Osteocyte (in vitro differentiated cells): ENCODE results near the gene ARL6IP6. TPM values are rescaled to one million over a fixed set of nuclear protein-coding genes. Genes with fewer than 3 reads are reported as not detected.

Source experiments
- DNase-seq: peaks from one replicate; pipeline ENCODE4 v3.0.0; 2021; ENCODE audit warnings: mixed read lengths; ENCODE audit not compliant: unreplicated experiment; ENCODE audit errors: extremely low spot score
- H3K27ac Mint-ChIP-seq: one replicate; pipeline ENCODE4 v1.8.0; 2021; ENCODE audit warnings: mild to moderate bottlenecking, mixed read lengths; ENCODE audit not compliant: unreplicated experiment
- H3K27me3 Mint-ChIP-seq: one replicate; pipeline ENCODE4 v1.8.0; 2021; ENCODE audit warnings: mixed read lengths; ENCODE audit not compliant: unreplicated experiment
- H3K36me3 Mint-ChIP-seq: one replicate; pipeline ENCODE4 v1.8.0; 2021; ENCODE audit warnings: mixed read lengths; ENCODE audit not compliant: unreplicated experiment
- H3K4me1 Mint-ChIP-seq: one replicate; pipeline ENCODE4 v1.8.0; 2021; ENCODE audit warnings: mixed read lengths; ENCODE audit not compliant: unreplicated experiment
- H3K4me3 Mint-ChIP-seq: one replicate; pipeline ENCODE4 v1.8.0; 2021; ENCODE audit warnings: mild to moderate bottlenecking, moderate library complexity, mixed read lengths; ENCODE audit not compliant: unreplicated experiment
- H3K9me3 Mint-ChIP-seq: one replicate; pipeline ENCODE4 v1.8.0; 2021; ENCODE audit warnings: mixed read lengths; ENCODE audit not compliant: unreplicated experiment
- total RNA-seq: library from RNA; stranded (reverse); gene quantifications from 2 replicates; pipeline ENCODE4 v1.2.1, GENCODE V29; 2021
- TF ChIP-seq, protein P1 (sequence below): fragments of 200-600 bp; sonication (generic); IDR thresholded peaks from 2 replicates; pipeline ENCODE4 v1.5.0; 2021; ENCODE audit warnings: antibody characterized with exemption, mild to moderate bottlenecking, moderate library complexity

Gene ARL6IP6
- total RNA-seq, 1 donor from 2014 or later: 13.9 TPM

DNA sequence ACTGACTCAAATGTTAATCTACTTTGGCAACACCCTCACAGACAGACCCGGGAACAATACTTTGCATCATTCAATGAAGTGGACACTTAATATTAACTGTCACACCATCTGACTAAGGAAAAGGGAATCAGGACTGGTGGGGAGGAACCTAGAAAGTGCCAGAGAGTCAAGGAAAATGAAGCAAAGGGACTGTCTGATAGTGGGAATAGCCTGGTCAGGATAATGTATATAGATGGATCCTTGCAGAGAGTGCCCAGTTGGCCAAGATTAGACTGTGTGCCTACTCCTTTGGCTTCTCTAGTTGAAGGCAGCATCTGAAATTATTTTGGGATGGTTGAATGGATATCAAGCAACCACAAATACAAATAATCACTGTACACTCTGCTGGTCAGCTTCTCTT lies 45.2 kb downstream of the ARL6IP6 start:
- TF ChIP-seq, protein P1, sequence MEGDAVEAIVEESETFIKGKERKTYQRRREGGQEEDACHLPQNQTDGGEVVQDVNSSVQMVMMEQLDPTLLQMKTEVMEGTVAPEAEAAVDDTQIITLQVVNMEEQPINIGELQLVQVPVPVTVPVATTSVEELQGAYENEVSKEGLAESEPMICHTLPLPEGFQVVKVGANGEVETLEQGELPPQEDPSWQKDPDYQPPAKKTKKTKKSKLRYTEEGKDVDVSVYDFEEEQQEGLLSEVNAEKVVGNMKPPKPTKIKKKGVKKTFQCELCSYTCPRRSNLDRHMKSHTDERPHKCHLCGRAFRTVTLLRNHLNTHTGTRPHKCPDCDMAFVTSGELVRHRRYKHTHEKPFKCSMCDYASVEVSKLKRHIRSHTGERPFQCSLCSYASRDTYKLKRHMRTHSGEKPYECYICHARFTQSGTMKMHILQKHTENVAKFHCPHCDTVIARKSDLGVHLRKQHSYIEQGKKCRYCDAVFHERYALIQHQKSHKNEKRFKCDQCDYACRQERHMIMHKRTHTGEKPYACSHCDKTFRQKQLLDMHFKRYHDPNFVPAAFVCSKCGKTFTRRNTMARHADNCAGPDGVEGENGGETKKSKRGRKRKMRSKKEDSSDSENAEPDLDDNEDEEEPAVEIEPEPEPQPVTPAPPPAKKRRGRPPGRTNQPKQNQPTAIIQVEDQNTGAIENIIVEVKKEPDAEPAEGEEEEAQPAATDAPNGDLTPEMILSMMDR: no peak
- Mint-ChIP-seq H3K9me3 (no peaks in the 10 kb centered on the region), H3K27ac (no peak overlapping the region), H3K4me1 (no peaks in the 10 kb centered on the region), H3K4me3 (no peak overlapping the region), H3K36me3 (peaks cover 15% of the 10 kb centered on the region), H3K27me3 (no peaks in the 10 kb centered on the region)
- DNase-seq: no peak

DNA sequence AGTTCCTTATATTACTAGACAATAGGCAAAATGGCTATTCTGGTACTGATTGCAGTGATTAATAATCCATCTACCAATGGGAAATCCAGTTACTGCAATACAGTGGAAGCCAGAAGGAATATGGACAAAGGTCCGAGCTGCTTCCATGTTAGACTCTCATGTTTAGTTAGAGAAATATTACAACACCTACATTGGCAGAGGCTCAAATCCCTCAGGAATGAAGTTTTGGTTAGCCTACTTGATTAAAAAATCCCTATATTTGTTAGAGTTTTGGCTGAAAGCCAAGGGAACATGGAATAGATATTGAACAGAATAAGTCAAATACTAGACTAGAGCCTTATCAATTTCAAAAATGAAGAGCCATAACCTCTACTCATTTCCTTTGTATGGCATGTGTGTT lies 48.5 kb downstream of the ARL6IP6 start:
- no peaks in the 10 kb centered on the region for H3K27me3 Mint-ChIP-seq
- peaks cover 5% of the 10 kb centered on the region for H3K36me3 Mint-ChIP-seq
- TF ChIP-seq, protein P1: no peak
- H3K4me1 Mint-ChIP-seq: no peaks in the 10 kb centered on the region
- no peak overlapping the region for H3K27ac Mint-ChIP-seq
- no peak overlapping the region for H3K4me3 Mint-ChIP-seq
- no peaks in the 10 kb centered on the region for H3K9me3 Mint-ChIP-seq
- DNase-seq: no peak

DNA sequence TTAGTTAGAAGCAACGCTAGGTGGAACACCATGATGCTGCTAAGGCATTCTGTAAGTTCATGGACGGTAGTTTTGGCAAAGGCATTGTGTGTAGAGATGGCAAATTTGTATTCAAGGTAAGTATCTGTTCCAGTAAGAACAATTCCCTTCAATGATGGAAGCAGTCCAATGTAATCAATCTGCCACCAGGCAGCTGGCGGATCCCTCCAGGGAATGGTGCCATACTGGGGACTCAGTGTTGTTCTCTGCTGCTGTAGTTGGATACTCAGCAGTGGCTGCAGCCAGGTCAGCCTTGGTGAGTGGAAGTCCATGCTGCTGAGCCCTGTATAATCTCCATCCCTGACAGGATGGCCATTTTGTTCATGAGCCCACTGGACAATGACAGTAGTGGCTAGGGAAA lies 62.8 kb downstream of the ARL6IP6 start:
- no peaks in the 10 kb centered on the region for H3K4me1 Mint-ChIP-seq
- H3K27ac Mint-ChIP-seq: no peak overlapping the region
- TF ChIP-seq, protein P1: no peak
- H3K27me3 Mint-ChIP-seq: peaks cover 23% of the 10 kb centered on the region
- no peaks in the 10 kb centered on the region for H3K9me3 Mint-ChIP-seq
- no peaks in the 10 kb centered on the region for H3K36me3 Mint-ChIP-seq
- no peak overlapping the region for H3K4me3 Mint-ChIP-seq
- DNase-seq: no peak

DNA sequence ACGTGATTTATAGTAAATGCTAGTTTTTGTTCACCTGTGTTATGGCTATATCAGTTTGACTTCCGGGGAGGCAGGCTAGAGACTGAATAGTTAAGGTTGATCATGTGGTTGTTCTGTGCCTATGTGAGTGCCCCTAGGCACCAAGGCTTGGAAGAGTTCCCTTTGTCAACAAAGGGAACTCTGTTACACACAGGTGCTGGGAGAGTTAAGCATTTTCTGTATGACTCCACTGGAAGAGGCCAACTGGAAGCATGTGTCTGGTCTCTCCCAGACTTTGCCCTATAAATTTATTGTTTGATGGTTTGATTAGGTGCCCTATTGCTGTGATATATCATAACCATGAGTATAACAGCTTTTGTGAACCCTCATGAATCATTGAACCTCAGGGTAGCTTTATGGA lies 63.8 kb downstream of the ARL6IP6 start:
- Mint-ChIP-seq H3K4me3 (no peak overlapping the region), H3K27ac (no peak overlapping the region), H3K36me3 (no peaks in the 10 kb centered on the region), H3K4me1 (no peaks in the 10 kb centered on the region), H3K27me3 (peaks cover 17% of the 10 kb centered on the region), H3K9me3 (no peaks in the 10 kb centered on the region)
- TF ChIP-seq, protein P1: no peak
- DNase-seq: no peak

GRCh38 chr2:152790883-152791282 lies 72.5 kb downstream of the ARL6IP6 start:
- H3K36me3 Mint-ChIP-seq: no peaks in the 10 kb centered on the region
- no peaks in the 10 kb centered on the region for H3K9me3 Mint-ChIP-seq
- H3K4me1 Mint-ChIP-seq: no peaks in the 10 kb centered on the region
- H3K27ac Mint-ChIP-seq: no peak overlapping the region
- no peak for DNase-seq
- H3K27me3 Mint-ChIP-seq: peaks cover 5% of the 10 kb centered on the region
- no peak overlapping the region for H3K4me3 Mint-ChIP-seq
- TF ChIP-seq, protein P1: no peak
